Right renal pelvis (tissue), 4 donors: ENCODE data around the gene NBPF4. TPM values are rescaled to one million over a fixed set of nuclear protein-coding genes. Genes with fewer than 3 reads are reported as not detected.

ENCODE experiments used
- polyA plus RNA-seq, 4 donors: library from polyadenylated mRNA; unstranded; fragments of 120-200 nt; gene quantifications; one replicate each; pipeline ENCODE4 v1.2.1, GENCODE V29; 2013; ENCODE audit not compliant: insufficient read length in 4 of 4

NBPF4 gene
- polyA plus RNA-seq, 4 donors, result not detected

Other genes with a start within 250 kb of the NBPF4 start
- gene SLC25A24, start 43.7 kb downstream of the NBPF4 start, polyA plus RNA-seq, result 10 to 100 TPM; 55.3 to 69.8 (median 67.1) TPM
- gene NBPF6, start 206.3 kb upstream of the NBPF4 start, polyA plus RNA-seq, result not detected